Hematopoietic multipotent progenitor cell (in vitro differentiated cells): ENCODE data around the gene OR10A4. TPM values are rescaled to one million over a fixed set of nuclear protein-coding genes. Genes with fewer than 3 reads are reported as not detected.
"Not testable (repeated sequence)": the region's sequence is repeated elsewhere in the genome, so short reads cannot be mapped to it uniquely, and the experiment has no call there.

Source experiments
- DNase-seq, 3 donors: peaks; one replicate each; pipeline ENCODE4 v3.0.0-alpha.2; 2011 to 2015; ENCODE audit warnings: low read depth in 2 of 3, low spot score in 2 of 3
- total RNA-seq: library from RNA; depleted of rRNA; stranded (reverse); fragments of >200 nt; gene quantifications from one replicate; pipeline ENCODE4 v1.2.3, GENCODE V29; 2012

Gene OR10A4, protein sequence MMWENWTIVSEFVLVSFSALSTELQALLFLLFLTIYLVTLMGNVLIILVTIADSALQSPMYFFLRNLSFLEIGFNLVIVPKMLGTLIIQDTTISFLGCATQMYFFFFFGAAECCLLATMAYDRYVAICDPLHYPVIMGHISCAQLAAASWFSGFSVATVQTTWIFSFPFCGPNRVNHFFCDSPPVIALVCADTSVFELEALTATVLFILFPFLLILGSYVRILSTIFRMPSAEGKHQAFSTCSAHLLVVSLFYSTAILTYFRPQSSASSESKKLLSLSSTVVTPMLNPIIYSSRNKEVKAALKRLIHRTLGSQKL
- total RNA-seq, result not detected

DNA sequence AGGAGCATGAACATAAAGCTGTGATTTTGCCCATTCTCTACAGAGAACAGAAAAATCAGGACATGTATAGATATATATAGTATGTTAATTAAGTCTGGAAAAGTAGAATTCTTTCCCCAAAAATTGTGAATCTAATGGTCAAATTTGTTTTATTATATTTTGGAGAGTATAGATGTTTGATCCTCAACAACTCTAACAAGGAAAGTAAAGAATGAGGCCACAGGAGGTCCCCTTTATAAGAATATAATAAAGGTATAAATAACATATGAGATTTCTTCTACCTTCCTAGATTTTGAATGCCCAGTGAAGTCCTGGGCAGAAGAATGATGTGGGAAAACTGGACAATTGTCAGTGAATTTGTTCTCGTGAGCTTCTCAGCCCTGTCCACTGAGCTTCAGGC is at the start of gene OR10A4:
Gene OR10A4 (plus strand): TSS at position 301 of the 400 bp plus-strand sequence. CDS start 23 bp downstream, at position 324.
- no peak for DNase-seq

DNA sequence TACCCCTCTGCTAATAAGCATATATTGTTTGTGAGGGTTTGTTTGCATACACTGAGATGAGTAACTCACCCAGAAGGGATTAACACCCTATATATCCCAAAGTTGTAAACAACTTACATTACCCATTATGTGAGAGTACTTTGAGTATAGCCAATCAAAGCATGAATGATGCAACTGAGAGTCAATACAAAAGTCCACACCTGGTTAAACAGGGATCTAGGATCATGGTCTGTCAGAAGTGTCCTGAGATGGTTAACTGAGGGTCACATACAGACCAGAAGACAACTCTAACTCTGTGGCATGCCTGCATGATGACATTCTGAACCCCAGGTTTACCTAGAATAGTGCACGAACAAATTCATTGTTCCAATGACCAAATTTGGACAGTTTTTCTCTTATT is 48.3 kb upstream of the OR10A4 start:
- DNase-seq, result no peak

DNA sequence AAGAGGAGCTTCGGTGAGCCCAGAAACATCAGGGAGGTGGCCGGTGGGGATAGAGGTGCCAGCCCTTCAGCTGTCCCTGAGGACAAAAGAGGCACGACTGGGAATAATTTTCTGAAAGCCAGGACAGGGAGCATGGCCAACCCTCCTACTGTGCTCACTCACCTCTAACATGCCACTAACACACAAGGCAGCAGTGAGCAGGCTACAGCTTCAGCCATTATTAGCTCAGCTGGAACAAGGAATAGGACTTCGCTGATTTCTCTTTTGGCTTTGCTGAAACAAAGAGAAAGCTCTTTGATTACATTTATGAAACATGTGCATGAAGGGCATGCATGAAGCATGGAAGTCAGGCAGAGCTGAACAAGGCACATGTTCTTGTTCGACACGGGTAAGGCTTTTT is 43.1 kb upstream of the OR10A4 start:
- no peak for DNase-seq

DNA sequence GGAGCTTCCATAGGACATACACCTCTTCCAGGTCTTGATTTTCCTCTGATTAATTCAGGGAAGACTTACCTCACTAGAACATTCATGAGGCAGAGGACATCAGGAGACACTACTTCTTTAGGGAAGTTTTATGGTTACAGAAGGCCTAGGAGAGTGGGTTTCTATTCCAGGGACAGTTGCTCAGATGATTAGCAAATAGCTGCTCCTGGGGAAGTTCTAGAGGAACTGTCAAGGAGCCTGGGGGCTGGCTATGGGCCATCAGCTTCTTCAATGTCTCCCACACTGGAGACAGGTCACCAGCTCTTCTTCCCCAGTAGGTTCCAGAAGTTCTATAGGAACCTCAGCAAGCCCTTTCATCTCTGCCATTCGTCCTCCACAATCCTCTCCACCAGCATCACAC is 42.4 kb upstream of the OR10A4 start:
- DNase-seq, result no peak

DNA sequence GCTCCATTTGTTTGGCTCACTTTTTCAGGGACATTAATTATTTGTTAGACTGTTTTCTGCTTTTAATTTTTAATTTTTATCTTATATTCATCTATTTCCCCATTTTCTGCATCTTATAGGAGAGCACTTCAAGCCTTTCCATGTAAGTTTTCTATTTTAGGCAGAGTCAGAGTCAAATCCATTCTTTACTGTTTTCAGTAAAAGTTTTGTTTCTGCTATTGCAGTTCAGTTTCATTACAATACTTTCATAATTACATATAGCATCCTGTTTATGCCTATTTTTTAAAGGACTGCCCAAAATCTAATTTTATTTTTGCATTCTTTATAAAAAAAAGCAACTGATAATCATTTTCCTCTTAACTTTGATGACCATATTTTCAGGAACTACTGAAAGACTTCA is 34.7 kb upstream of the OR10A4 start:
- DNase-seq, result no peak

DNA sequence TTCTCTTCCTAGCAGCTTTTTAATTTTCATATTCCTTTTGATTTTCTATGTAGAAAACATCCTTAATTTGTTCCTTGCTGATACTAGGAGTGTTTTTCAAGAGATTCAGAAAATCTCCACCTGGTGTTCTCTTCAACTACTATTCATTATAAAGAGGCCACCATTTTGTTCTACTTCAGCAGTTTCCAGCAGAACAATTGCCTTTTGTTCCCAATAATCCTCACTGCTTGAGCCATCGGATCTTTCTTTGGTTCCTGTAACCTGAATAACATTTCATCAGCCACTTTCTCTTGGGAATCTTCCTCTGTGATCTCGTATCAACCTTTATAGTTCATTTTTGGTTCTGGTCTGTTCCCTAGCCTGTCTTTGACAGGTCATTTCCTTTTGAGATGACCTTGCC is 32.8 kb upstream of the OR10A4 start:
- DNase-seq, result no peak

DNA sequence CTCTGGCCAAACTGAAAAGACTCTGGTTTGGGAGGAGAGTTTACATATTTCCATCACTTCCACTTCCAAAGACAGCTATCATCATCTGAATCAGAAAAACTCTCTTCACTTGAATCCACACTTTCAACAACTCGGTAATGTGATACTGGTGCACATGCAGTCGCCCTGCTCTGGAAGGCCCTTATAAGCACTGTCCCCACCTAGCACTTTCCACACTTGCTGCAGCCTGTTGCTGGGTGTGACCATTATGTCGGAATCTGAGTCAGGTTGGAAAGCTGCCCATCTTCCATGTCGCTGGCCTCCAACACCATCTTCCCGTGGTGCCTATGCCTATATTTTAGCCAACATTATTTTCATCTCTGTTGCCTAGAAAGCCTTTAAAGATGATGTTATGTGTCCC is 32.1 kb upstream of the OR10A4 start:
- no peak for DNase-seq

DNA sequence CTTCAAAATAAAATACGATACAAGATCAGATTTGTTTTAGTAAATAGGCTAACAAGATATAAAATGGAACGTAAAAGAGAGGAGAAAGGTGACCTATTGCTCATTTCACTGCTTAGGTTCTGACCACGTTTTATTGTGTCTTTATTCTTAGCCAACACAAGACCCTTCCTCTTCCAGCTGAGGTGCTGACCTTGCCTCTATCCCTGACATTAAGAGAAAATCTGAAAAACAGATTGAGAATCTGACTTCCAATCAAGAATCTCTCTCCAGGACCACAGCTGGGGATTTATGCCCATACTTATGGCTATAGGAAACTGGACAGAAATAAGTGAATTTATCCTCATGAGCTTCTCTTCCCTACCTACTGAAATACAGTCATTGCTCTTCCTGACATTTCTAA is 31.0 kb upstream of the OR10A4 start, which contains the start of gene OR10A5:
Gene OR10A5 (plus strand): TSS at position 301 of the 400 bp plus-strand sequence. CDS start 0 bp downstream, at position 301.
- no peak for DNase-seq

DNA sequence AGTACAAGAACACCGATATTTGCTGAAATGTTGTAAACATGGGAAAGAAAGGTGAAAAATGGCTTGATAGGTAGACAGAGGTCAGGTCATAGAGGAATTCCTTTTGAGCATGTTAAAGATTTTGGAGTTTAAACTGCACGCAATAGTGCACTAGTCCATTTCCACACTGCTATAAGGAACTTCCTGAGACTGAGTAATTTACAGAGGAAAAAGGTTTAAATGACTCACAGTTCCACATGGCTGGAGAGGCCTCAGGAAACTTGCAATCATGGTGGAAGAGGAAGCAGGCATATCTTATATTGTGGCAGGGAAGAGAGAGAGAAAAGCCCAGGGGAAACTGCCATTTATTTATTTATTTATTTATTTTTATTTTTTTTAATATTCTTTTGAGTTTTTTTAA is 25.9 kb upstream of the OR10A4 start:
- no peak for DNase-seq

DNA sequence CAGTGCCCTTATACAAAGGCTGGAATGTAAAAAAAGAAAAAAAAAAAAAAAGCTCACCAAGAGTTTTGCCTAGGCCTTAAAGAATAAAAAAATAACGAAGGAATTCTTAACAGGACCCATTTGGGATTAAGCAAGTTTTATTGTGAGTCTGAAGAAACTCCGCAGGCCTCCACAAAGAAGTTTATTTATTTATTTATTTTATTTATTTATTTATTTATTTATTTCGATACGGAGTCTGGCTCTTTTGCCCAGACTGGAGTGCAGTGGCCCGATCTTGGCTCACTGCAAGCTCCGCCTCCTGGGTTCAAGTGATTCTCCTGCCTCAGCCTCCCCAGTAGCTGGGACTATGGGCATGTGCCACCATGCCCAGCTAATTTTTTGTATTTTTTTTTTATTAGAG is 21.6 kb upstream of the OR10A4 start:
- DNase-seq, result not testable (repeated sequence)

DNA sequence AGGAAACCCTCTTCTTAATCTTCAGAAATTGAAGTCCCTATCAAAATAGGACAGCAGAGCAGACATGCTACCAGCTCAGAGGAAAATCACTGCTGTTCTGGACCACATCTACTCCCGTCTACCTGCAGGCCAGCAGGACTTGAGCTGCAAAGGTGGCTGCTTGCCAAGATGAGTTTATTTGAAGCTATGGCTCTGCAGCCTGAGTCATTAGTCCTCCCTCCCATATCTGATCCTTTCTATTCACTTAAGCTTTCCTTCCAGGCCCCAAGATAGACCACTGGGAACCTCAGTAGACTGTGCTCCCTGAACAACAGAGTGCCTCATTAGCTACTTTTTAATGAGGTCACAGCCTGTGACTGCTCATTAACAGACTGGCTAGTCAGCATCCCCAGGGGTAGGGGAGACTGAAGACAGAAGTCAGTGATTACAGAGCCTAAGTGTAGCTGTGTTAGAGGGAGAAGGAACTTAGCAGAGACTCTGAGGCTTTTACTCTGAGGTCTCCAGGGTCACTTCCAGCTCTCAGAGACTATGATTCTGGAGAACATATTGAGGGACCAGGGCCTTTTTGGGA is 20.4 kb upstream of the OR10A4 start:
- no peak for DNase-seq

DNA sequence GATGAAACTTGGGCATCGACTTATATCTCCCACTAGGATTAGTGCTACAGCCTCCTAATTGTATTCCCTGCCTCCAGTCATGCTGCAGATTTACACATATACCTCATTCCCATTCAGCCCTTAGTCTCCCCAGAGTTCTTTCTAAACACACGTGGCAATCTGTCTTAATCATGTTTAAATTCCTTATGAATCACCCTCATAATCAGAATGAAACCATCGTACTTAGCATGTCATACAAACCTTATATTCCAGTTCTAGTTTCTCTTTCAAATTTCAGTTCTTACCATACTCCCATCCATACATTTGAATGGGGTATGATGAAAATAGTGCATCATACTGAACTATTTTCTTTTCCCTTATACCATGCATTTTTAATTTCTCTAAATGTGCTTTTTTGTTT is 19.6 kb upstream of the OR10A4 start:
- no peak for DNase-seq

DNA sequence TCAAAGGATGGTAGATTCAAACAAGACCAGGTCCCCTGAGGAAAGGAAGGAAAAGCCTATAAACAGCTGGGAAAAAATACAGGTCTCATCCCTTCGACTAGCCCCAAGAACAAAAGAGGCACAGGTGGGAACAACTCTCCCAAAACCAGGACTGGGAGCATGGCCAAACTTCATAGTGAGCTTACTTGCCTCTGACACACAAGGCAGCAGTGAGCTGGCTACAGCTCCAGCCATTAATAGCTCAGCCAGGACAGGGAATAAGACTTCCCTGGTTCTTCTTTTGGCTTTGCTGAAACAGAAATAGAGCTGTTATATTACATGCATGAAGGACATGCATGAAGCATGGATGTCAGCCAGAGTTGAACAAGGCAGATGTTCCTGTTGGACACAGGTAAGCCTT is 13.5 kb upstream of the OR10A4 start, which contains the start of gene OR10A2:
Gene OR10A2 (plus strand): TSS at position 97 of the 400 bp plus-strand sequence. CDS start 6,698 bp downstream, outside the sequence.
- DNase-seq, result no peak

DNA sequence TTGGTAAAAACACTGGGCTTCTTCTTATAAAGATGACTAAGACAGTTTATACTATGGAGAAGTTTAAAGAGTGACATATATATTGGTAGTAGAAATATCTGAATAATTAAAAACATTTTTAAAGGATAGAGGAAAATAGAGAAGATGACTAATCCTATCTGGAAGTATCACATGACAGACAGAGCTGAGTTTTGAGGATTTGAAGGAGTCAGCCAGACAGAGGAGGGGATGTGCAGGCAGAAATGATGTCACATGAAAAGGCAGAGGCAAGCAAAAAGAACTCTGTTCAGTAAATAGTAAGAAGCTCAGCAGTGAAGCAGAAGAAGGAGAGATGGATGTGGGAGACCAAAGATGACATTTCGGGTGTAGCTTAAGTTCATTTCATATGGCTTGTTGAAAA is 12.0 kb upstream of the OR10A4 start:
- no peak for DNase-seq

DNA sequence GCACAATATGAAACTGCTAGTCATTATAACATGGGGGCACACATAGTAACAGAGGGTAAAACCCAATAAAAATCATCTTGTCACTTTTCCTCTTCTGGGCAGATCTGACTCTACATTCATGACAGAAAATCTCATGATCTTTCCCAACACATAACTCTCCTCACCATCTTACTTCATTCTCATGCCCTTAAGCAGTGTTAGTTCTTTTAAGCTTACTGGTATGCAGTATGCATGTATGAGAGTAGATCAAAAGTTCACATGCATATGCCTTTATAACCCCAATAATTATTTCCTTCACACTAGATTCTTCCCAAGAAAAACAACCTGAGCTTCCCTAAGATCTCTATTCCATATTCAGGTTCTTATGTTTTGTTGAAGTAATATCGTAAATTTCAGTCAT is 5.1 kb upstream of the OR10A4 start:
- no peak for DNase-seq

DNA sequence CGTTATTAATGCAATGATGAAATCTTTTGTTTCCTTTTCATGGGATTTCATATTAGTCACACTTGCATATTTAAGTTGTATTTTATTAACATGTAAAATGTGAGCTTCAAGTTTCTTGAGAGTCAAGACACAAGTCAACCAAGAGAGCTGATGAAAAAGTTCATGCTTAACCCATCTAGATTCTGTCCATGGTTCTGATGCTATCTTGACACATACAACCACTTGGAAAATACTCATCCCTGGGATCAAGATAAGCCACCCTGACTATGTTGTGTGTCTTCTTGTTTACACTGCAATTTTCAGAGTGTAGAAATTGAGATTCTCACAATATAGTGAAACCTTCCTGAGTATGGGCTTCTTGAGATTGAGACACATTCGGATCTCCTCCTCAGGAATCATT is 664 bp upstream of the OR10A4 start:
- no peak for DNase-seq

DNA sequence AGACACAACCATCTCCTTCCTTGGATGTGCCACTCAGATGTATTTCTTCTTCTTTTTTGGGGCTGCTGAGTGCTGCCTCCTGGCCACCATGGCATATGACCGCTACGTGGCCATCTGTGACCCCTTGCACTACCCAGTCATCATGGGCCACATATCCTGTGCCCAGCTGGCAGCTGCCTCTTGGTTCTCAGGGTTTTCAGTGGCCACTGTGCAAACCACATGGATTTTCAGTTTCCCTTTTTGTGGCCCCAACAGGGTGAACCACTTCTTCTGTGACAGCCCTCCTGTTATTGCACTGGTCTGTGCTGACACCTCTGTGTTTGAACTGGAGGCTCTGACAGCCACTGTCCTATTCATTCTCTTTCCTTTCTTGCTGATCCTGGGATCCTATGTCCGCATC is 489 bp downstream of the OR10A4 start:
- no peak for DNase-seq

DNA sequence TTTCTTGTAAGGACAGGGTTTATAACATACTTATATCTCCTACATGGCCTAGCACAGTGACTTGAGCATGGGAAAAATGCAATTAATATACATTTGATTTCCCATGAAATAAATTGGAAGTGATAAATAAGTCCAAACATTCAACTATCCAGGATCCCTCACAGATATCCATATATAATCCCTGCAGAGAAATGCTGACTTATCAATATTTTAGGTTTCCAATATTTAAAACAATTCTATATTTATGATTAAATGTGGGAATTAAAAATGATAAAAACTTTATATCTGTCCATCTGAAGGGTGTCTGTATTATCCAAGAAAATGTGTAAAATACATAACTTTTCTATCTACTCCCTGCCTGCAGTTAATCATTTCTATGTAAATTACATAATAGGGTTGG is 6.3 kb downstream of the OR10A4 start:
- DNase-seq, result no peak

DNA sequence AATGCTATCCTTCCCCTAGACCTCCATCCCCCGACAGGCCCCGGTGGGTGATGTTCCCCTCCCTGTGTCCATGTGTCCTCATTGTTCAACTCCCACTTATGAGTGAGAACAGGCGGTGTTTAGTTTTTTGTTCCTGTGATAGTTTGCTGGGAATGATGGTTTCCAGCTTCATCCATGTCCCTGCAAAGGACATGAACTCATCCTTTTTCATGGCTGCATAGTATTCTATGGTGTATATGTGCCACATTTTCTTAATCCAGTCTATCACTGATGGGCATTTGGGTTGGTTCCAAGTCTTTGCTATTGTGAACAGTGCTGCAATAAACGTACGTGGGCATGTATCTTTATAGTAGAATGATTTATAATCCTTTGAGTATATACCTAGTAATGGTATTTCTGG is 11.3 kb downstream of the OR10A4 start:
- not testable (repeated sequence) for DNase-seq

DNA sequence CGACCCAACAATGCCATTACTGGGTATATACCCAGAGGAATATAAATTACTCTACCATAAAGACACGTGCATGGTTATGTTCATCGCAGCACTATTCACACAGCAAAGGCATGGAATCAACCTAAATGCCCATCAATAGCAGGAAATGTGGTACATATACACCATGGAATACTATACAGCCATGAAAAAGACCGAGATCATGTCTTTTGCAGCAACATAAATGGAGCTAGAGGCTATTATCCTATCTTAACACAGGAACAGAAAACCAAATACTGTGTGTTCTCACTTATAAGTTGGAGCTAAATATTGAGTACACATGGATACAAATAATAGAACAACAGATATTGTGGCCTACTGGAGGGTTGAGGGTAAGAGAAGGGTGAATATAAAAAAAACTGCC is 12.4 kb downstream of the OR10A4 start:
- DNase-seq, result no peak

DNA sequence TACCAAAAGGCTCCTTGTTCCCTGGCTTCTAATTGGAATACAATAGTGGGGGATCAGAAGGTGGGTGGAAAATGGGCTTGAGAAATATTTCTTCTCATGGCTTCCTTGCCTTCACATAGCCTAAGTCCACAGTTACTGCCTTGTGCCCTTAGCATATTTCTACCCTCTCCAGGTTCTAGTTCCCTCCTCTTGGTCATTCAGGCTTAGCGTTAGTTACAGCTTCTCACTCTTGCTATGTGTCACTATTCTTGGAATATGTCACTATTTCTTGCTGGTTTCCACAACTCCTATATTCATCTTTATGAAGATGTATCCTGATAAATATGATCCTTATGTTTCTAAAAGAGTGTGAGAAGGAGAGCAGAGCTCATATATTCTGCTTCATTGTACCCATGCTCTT is 13.4 kb downstream of the OR10A4 start:
- no peak for DNase-seq

DNA sequence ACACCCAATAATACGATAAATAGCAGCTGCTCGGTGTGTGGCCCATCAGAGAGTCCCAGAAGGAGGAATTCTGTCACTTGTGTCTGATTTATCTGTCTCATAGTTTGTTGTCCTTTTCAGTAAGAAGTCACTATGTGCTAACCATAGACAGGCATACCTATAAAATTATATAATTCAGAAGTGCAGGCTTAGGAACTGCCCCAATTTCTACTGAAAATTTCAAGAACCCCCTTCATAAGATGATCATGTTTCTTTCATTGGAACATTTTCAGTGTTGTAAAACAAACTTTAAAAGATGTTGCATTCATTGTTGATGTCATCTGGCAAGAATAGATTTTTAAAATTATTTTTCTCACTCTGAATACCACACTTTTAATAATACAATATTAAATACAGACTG is 16.0 kb downstream of the OR10A4 start, which contains the start of gene OR2D2:
Gene OR2D2 (minus strand): TSS at position 101 of the 400 bp plus-strand sequence. CDS start 0 bp downstream, at position 101.
- no peak for DNase-seq
